IPS-NIHi7 (cell line): ENCODE measurements around the gene ZNF276.

Source experiments
- DNase-seq: peaks from one replicate; pipeline ENCODE4 v3.0.0; 2012; ENCODE audit warnings: mixed read lengths; ENCODE audit errors: extremely low spot score

Gene ZNF276

DNA sequence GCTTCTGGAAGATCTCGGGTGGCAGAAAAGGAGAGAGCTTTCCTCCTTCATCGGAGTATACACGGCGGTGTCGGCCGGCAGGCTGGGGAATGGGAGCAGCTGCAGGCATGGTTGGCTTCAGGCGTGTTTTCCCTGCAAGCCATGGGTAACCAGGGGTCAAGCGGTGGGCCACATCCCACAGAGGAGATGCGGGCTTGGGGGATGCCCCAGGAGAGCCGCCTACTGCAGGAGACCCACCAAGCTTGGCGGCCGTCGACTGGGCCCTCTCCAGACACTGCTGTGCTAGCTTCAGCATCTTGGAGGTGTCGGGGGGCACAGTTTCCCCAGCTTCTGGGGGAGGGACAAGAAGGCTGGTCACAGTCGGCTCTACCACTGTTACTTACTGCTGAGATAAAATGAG lies 4.8 kb upstream of the ZNF276 start:
- no peak for DNase-seq

DNA sequence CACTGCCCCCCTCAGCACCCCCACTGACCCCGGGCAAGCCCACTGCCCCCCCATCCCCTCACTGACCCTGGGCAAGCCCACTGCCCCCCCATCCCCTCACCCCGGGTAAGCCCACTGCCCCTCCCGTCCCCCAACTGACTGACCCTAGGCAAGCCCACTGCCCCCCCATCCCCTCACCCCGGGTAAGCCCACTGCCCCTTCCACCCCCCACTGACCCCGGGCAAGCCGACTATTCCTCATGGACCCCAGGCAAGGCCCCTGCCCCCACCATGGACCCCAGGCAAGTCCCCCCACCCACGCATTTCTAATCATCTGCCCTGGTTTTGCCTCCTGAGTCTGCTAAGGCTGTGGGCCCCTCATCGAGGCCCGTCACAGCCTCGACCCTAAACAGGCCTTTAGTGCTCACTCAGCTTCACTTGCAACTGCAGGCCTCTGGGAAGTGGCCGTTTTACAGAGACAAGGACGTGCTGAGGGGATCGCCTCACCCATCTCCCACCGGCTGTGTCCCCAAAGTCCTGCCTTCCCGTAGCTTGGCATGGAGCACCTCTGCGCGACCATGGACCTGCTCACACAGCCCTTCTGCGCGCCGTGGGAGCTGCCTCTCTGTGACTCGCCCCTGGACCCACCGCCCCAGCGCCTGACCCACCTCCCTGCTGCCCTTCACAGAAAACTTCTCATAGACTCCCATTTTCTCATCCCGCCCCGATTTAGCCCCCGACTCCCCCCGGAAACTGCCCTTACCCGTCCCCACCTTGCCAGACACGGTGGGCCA lies 4.2 kb upstream of the ZNF276 start:
- DNase-seq = no peak

DNA sequence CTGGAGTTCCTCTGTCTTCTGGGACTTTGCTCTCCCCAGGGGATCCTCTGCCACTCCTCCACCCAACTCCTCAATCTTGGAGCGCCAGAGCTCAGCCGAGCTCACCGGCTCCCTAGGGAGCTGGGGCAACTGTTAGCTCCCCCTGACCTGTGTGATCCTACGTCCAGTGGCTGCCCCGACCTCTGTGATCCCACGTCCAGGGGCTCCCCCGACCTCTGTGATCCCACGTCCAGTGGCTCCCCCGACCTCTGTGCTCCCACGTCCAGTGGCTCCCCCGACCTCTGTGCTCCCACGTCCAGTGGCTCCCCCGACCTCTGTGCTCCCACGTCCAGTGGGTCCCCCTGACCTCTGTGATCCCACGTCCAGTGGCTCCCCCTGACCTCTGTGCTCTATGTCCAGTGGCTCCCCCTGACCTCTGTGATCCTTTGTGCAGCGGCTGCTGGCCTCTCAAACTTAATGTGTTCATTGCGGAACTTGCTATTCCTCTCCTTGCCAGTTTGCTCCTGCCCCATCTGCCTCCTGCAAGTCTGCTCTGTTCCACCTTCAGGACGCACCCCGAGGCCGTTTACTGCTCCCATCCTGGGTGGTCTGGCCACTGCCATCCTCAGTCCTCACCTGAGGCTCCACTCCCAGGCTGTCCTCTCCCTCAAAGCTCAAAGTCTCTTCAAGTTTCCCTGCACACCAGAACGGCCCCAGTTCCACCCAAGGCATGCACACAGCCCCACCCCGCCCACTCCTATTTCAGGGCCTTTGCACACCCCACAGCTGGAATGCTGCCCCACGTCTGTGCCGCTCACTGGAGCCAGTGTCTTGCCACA lies 3.4 kb upstream of the ZNF276 start:
- DNase-seq = no peak

DNA sequence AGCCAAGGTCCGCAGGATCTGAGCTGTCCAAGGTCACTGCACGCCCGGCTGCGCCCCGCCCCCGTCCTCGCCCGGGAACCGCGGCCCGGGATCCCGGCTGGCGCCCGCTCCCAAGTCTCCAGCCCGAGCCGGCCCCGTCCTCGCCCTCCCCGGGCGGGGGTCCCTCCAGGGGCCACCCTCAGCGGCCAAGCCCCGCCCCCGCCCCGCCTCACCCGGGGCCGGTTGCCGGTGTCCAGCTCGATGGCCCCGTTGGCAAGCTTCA lies 855 bp upstream of the ZNF276 start:
- peak; percentile 61 for DNase-seq

DNA sequence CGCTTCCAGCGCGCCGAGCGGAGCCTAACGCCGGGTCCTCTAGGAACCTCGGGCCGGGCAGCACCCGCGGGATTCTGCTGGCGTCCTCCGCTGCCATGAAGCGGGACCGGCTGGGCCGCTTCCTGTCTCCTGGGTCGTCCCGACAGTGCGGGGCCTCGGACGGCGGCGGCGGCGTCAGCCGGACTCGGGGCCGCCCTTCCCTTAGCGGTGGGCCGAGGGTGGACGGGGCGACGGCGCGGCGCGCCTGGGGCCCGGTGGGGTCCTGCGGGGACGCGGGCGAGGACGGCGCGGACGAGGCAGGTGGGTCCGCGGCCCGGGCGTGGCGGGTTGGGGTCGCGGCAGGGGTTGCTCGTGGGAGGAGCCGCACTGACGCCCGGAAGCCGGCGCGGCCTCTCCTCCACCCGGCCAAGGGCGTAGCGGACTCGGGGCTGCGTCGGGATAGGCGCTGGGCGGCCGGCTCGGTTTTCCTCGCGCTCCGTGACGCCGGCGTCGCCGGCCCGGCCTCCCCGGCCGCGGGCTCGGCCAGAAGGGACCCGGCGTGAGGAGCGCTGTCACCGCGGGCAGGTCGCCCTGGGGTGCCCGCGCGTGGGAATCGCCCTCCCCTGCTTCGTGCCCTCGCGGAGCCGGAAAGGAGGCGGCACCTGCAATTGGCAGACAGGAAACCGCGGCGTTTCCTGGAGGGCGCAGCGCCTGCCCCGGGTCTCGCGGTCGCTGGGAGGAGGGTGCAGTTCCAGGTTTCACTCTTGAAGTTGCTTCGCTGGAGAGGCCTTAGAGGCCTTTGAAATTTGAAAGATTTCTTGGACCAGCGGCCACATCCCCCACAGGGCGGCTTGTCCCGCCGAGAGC lies 432 bp downstream of the ZNF276 start:
- DNase-seq = peak; percentile 50

DNA sequence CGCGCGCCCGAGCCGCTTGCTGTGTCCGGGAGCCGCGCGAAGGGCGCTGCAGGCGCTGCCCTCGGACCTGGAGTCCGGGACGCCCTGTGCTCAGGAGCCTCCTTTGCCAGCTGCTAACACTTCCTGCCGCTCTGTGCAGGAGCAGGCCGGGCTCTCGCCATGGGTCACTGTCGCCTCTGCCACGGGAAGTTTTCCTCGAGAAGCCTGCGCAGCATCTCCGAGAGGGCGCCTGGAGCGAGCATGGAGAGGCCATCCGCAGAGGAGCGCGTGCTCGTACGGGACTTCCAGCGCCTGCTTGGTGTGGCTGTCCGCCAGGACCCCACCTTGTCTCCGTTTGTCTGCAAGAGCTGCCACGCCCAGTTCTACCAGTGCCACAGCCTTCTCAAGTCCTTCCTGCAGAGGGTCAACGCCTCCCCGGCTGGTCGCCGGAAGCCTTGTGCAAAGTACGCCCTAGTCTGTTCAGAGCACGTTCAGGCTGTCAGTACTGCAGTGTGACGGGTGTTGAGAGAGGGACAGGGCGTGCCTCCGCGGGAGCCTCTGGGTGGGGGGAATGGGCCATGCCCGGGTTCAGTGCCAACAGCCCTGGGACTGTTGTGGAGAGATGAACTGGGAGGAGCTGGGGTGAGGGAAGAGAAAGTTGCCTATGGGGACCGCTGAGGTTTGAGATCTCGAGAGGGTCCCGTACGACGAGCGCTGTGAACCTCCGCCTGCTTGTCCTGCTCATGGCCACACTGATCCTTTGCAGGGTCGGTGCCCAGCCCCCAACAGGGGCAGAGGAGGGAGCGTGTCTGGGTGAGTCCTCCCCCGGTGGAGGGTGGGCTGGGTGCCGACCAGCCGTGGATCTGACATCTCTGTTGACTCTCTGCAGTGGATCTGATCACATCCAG lies 1.3 kb downstream of the ZNF276 start:
- no peak for DNase-seq

DNA sequence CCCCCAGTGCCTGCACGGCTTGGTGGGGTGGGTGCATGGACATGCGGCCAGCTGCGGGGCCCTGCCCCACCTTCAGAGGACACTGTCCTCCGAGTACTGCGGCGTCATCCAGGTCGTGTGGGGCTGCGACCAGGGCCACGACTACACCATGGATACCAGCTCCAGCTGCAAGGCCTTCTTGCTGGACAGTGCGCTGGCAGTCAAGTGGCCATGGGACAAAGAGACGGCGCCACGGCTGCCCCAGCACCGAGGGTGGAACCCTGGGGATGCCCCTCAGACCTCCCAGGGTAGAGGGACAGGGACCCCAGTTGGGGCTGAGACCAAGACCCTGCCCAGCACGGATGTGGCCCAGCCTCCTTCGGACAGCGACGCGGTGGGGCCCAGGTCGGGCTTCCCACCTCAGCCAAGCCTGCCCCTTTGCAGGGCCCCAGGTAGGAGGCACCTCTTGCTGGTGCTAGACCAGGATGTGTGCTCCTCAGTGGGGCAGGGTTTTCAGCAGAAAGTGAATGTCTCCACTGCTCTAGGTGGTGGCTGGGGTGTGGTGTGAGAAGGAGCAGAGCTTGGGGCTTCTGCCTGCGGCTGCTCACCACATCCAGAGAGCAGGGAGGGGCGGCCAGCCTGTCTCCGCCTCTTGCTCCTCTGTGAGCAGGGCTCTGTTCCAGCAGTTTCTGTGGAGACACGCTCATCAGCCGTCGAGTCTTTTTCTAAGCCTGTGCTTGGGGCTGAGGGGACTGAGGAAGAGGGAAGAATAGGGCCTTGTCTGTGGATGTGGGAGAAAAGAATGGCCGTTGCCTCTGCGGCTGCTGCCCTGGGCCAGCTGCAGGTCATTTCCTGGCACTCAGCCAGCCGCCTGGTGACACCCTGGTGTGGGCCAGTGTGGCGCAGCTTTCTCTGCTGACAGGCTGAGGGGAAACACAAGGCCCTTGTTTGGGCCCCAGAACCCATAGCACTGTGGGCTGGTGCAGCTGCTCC lies 2.2 kb downstream of the ZNF276 start:
- DNase-seq = no peak

DNA sequence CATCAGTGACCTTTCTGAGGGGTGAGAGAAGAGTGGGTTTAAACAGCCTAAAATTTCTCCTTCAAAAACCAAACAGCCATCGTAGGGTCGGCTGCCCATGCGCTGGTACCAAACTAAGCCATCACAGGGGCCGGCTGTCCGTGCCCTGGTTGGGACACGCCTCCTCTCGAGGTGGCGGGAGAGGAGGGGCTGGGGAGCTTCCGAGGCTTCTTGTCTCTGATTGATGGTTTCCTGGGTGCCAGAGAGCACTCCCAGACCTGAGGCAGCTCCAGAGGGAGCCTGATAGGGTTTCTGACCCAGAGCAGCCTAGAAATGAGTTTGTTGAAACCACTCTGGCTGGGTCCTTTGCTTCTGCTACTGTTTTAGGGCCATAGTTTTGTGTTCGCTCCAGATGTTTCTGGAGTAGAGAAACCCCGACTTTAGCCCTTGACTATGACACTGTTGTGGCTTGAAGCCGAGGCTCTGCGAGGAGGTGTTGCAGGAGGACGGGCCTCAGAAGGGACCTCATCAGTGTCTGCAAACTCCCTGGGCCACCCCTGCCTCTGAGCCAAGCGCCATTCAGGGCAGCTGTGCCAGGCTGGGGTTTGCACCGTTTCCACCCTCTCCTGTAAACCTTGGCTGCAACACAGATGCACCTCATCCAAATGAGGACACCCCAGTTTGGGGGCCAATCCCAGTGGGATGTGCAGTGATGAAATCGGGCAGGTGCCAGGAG lies 6.2 kb downstream of the ZNF276 start:
- no peak for DNase-seq

DNA sequence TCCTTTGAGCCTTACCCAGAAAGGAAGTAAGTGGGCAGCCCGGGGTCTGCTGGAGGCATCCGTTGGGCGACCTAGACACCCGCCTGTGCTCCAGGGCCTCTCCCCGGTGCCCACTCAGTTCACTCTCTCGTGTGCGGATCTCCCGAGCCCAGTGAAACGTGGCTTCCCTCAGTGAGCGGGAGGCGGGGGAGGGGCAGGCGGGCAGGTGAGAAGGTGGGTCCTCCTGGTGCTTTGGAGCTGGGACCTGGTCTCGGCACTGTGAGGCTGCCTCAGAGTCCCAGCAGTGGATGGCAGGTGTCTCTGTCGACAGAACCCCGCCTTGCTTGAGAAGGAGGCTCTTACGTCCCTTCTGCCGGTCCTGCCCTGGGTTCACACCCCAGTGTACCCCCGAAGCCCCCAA lies 8.0 kb downstream of the ZNF276 start:
- DNase-seq = no peak

DNA sequence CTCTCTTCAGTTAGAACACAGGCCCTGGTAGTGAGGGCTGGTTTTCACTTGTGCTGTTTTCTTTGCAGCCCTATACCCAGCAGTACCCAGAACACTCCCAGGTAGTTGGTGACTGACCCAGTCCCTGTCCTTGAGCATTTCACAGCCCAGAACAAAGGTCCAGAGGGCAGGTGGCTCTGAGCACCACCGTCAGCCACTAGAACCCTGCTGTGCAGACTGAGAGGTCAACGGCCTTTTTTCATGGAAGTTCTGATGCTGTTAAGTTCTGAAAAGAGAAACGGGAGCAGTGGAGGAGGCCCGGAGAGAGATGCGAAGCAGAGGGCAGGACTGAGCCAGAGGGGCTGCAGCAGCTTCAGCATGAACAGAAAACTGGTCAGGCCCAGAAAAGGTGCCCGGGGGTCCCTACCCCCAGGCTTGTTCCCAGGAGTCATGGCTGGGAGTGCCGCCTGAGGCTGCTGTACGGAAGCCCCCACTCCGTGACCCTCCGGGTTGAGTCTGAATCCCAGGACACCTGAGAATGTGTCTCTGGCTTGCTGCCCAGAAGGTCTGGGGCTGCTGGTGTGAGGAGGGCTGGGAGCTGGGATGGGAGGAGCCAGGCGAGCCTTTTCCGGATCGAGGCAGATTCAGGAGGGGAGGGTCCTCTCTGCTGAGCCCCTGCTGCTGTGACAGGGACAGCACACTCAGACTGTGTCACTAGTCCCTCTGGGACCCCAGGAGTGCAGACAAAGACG lies 8.7 kb downstream of the ZNF276 start:
- DNase-seq = no peak

DNA sequence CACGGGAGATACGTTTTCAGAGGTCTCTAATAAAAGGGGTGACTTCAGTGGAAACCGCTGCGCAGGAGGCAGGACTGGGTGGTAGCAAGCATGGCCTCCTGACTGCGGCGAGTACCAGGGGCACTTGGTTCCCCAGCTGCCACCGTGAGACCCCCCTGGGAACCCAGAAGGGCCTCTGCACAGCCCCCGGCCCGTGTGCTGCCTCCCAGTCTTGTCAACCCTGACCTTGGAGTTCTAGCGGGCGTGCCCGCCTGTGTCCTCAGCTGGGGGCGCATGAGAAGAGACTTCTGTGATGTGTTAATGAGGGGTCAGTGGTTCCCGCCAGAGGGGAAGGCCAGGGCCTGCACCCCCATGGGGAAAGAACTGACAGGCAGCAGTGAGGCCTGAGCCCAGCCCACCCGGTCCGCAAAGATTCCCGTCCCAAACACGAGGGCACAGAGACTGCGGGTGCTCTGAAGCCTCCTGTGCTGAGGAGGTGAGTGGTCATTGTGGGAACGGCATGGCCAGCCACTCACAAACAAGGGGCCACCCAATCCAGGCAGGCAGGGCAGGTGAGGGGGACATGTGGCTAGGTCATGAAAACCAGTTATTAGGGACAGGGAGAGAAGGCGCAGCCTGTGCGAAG lies 9.4 kb downstream of the ZNF276 start:
- no peak for DNase-seq

DNA sequence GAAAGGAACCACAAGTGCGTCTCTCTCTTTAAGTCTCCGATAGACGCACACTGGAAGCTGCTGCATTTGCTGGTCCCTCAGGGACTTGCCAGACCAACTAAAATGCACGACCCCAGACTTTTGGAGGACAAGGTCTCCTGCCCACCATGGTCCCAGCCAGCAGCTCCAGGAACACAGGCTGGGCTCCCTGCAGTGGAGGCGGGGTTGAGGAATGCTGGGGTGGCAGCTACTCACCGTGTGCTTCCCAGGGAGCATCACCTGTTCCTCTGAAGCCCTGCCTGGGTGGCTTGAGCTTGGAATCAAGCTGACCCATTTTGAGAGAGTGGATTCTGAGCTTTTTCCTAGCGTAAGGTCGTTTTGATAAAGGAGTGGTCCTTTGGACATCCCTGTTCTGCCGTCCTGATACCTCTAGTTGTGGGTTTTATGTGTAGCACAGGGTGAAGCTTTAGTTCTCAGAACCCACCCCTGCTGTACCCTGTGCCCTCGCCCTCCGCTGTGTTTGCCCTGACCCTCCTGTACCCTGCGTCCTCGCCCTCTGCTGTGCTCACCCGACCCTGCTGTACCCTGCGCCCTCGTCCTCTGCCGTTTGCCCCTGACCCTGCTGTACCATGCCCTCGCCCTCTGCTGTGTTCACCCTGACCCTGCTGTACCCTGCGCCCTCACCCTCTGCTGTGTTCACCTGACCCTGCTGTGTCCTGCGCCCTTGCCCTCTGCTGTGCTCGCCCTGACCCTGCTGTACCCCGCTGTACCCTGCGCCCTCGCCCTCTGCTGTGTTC lies 11.0 kb downstream of the ZNF276 start:
- DNase-seq = no peak

DNA sequence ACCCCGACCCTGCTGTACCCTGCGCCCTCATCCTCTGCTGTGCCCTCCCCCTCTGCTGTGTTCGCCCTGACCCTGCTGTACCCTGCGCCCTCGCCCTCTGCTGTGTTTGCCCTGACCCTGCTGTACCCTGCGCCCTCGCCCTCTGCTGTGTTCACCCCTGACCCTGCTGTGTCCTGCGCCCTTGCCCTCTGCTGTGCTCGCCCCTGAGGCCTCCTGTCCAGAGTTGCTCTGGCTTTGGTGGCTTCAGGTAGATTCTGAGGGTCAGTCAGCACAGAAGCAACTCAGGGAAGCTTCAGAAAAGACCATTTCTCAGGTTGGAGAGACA lies 11.5 kb downstream of the ZNF276 start:
- no peak for DNase-seq

DNA sequence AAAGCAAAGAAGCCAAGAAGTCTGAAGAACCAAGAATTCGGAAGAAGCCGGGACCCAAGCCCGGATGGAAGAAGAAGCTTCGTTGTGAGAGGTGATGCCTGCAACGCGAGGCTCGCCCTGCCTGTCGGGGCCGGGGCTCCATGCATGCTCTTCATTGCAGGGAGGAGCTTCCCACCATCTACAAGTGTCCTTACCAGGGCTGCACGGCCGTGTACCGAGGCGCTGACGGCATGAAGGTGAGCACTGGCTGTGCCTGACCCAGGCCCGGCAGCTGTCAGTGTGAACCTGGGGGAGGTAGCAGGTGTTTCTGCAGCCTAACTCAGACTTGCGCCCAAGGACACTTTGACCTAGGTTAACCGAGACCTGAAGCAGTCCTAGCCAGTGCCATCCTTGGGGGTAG lies 12.0 kb downstream of the ZNF276 start:
- DNase-seq = no peak

DNA sequence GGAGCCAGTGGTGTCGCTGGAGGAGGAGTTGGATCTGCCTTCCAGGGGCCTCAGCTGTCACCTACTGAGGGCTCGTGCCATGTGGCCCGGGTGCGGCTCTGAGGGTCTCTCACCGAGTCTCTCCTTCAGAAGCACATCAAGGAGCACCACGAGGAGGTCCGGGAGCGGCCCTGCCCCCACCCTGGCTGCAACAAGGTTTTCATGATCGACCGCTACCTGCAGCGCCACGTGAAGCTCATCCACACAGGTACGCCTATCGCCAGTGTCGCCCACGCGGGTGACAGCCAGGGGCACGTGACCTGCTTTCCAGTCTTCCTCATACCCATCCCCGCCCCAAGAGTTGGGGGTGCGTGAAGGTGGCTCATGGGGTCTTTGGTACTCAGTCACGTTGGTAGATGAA lies 12.5 kb downstream of the ZNF276 start:
- DNase-seq = no peak

DNA sequence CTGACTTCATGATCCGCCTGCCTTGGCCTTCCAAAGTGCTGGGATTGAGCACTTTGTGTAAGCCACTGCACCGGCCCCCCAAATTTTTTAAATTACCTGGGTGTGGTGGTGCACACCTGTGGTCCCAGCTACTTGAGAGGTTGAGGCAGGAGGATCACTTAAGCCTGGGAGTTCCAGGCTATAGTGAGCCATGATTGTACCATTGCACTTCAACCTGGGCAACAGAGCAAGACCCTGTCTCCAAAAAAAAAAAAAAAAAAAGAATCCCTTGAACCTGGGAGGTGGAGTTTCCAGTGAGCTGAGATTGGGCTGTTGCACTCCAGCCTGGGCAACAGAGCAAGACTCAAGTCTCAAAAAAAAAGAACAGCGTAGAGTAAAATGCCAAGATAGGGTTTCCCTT lies 15.2 kb downstream of the ZNF276 start:
- no peak for DNase-seq

DNA sequence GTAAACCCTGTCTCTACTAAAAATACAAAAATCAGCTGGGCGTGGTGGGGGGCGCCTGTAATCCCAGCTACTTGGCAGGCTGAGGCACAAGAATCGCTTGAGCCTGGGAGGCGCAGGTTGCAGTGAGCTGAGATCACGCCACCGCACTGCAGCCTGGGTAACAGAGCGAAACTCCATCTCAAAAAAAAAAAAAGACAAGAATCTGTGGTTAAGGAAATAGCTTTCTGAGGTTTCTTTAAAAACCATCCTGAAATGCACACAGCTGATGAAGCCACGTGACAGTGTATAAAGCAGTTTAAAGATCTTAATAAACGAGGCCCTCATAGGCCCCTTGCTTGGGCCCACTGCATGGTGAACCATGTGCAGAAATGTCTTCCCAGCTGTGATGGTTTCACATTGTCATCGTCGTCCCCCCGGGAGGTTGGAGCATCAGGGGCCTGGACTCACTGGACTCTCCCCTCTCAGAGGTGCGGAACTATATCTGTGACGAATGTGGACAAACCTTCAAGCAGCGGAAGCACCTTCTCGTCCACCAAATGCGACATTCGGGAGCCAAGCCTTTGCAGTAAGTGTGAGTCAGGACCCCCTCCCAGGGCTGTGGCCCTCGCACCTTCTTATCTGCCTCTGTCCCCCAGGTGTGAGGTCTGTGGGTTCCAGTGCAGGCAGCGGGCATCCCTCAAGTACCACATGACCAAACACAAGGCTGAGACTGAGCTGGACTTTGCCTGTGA lies 16.2 kb downstream of the ZNF276 start:
- DNase-seq = no peak

DNA sequence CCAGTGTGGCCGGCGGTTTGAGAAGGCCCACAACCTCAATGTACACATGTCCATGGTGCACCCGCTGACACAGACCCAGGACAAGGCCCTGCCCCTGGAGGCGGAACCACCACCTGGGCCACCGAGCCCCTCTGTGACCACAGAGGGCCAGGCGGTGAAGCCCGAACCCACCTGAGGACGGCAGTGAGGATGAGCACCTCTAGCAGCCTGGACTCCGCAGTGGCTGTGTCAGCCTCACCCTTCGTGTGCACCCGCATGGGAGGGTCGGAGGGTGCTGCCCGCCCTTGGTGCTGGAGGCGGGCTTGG lies 16.7 kb downstream of the ZNF276 start:
- DNase-seq = no peak
